T-helper 2 cell treated with Interferon-gamma antibody and Interleukin-4, amounts not matched to agents 100 ng/mL and 5 ng/mL, for 36 hours (primary cell): ENCODE measurements around the gene GGPS1. TPM values are rescaled to one million over a fixed set of nuclear protein-coding genes. Genes with fewer than 3 reads are reported as not detected.
"Not testable (repeated sequence)": the region's sequence is repeated elsewhere in the genome, so short reads cannot be mapped to it uniquely, and the experiment has no call there.

ENCODE experiments used
- intact Hi-C: fragments of 100-400 bp; cut with micrococcal nuclease; formaldehyde crosslinking; loops from one replicate; pipeline ENCODE4 v1.15.1; 2023
- total RNA-seq: library from RNA; stranded (reverse); gene quantifications from 2 replicates; pipeline ENCODE4 v1.2.3, GENCODE V29; 2022

Gene GGPS1
- total RNA-seq, 1 donor from 2014 or later = 24.5 TPM

DNA sequence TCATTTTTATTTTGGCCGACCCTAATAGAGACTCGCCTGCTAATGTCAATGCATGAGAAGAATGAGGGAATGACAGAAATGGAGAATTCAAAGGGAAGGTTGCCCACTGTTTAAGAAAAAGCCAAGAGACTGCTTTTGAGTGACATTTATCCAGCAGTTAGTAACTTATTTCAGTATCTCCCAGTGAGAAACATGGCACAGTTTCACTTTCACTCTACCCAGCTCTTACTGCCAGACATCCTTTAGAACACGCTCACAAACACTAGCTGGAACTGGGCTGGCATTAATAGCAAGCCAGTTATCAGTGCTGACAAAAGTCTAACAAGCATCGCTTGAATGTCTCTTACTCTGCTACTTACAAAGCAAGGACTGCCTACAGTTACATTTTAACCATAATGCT, 8.5 kb downstream of the GGPS1 start:
- intact Hi-C loops = loop anchor here (1.0 kb wide), 1 partner anchor 9 kb away; the partner anchor contains the start of genes ARID4B and GGPS1

DNA sequence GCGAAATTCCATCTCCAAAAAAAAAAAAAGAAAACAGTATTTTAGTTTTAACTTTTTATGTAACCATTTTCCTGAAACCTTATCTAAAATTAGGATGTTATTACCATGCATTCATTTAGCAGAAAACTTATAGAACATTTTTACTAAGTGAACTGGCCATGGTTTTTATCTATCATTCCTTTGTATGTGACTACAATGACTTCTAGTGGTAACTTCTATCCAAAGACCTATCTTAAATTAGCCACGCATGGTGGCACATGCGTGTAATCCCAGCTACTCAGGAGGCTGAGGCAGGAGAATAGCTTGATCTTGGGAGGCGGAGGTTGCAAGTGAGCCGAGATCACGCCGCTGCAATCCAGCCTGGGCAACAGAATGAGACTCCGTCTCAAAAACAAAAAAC, 11.4 kb downstream of the GGPS1 start:
- intact Hi-C loops = no loop called here

DNA sequence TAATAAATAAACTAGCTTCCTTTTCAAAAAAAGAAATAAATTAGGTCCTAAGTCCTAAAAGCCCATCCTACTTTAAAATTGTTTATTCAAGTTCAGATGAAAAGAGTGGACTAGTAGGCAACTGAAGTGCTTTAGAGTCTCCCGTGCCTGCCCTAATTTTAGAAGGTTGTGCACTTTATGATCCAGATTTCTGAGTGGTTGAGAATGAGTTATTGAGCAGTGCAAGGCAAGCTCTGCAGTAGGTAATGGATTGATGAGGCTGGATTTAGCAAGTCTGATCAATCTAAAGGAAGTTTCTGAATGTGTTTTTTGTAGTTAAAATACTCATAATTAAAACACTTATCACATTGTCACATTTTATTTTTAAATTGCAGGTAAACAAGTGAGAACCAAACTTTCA, 13.0 kb downstream of the GGPS1 start:
- intact Hi-C loops = no loop called here

DNA sequence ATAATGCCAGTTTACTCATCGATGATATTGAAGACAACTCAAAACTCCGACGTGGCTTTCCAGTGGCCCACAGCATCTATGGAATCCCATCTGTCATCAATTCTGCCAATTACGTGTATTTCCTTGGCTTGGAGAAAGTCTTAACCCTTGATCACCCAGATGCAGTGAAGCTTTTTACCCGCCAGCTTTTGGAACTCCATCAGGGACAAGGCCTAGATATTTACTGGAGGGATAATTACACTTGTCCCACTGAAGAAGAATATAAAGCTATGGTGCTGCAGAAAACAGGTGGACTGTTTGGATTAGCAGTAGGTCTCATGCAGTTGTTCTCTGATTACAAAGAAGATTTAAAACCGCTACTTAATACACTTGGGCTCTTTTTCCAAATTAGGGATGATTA, 13.7 kb downstream of the GGPS1 start:
- intact Hi-C loops = no loop called here

DNA sequence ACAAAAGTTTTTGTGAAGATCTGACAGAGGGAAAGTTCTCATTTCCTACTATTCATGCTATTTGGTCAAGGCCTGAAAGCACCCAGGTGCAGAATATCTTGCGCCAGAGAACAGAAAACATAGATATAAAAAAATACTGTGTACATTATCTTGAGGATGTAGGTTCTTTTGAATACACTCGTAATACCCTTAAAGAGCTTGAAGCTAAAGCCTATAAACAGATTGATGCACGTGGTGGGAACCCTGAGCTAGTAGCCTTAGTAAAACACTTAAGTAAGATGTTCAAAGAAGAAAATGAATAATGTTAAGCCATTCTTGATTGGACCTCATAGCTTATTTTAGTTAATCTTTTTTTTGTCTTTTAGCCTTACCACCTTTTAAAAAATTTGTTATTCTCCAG, 14.1 kb downstream of the GGPS1 start:
- intact Hi-C loops = no loop called here

DNA sequence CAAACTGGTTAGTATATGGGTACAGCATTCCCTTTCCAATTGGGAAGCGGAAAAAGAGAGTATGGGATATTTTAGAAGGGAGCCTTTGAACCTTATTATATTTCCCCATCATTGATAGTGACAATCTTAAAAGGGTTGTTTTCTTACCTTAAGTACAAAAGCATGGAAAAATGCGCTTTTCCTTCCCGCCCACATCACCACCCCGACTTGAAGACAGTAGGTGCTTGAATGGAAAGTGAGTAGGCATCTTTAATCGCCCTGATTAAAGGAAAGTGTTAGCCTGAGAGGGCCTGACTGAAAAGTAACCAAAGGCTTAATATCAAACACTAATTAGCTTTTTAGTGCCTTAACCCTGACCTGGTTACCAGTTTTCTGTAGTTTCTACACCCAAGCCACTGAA, 15.4 kb downstream of the GGPS1 start:
- intact Hi-C loops = no loop called here

DNA sequence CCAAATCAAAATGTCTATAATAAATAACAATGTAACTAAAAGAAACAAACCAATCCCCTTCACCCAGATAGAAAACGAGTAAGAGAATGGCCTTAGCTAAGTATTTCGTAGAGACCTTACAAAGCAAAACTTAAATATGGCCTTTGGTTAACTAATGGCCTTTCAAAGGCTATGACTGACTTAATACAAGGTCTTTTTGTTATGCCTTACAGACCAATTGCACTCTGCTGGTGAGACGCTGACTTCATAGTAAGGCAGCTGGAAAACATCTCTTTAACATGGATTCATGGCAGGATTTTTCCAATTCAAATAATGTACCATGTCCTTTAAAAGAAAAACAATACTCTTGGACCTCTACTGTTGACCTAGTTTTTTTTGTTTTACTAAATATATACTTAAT, 23.1 kb downstream of the GGPS1 start:
- intact Hi-C loops = no loop called here

DNA sequence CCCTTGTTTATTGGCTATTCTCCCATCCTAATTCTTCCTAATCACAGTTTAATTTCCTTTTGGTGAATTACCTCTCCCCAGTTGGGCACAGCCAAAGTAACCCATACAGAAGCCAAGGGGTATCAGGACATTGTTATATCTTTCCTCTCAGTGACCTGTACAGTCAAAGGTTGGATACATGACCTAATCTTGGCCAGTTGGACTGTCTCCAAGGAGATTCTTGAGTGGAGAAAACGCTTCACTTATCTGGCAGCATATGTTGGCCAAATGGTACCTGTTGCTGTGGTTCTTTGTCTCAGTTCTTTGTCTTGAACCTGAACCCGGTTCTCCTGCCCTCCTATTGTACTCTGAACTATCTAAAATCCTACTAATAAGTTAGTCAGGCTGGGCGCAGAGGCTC, 23.5 kb downstream of the GGPS1 start:
- intact Hi-C loops = no loop called here

DNA sequence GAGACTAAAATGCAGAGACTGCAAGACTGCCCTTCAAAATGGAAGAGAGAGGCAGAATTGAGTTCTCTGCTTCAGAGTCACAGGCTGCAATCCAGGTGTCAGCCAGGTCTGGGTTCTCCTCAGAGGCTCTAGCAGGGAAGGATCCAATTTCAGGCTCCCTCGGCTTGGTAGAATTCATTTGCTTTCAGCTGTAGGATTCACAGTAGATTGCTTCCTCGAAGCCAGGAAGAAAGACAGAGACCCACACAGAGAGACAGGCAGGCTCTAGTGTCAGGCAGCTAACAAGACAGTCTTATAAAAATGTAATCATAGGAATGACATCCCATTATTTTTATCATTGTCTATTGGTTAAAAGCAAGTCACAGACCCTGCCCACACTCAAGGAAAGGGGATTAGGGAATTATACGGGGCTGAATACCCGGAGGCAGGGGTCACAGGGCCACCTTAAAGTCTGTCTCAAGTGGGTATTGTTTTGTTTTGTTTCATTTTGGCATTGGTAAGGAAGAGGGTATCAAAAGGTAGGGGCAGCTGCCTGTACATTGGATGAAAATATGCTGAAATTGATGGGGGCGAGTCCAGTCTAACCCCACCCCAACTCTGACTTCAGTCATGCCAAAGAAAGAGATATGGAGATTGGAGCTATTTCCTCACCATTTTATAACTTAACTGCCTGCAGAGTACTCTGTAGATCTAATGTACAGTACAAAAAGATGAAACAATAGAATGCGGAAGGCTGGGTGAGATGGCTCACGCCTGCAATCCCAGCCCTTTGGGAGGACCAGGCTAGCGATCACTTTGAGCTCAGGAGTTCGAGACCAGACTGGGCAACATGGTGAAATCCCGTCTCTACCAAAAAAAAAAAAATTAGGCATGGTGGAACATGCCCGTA, 29.4 kb downstream of the GGPS1 start:
- intact Hi-C loops = no loop called here

DNA sequence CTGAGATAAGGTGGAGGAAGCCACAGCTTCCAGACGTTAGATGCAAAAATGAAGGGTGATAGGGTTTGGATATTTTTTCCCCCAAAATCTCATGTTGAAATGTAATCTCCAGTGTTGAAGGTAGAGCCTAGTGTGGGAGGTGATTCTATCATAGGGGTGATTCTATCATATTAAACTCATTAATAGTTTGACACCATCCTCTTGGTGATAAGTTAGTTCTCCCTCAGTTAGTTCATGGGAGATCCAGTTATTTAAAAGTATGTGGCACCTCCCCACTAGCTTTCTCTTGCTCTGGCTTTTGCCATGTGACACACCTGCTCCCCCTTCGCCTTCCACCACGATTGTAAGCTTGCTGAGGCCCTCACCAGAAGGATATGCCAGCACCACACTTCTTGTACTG, 30.5 kb downstream of the GGPS1 start:
- intact Hi-C loops = no loop called here

DNA sequence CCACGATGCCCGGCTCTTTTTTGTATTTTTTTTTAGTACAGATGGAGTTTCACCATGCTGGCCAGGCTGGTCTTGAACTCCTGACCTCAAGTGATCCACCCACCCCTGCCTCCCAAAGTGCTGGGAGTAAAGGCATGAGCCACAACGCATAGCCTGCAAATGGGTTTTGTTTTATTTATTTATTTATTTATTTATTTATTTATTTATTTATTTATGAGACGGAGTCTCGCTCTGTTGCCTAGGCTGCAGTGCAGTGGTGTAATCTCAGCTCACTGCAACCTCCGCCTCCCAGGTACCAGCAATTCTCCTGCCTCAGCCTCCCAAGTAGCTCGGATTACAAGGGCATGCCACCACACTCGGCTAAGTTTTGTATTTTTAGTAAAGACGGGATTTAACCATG, 35.8 kb downstream of the GGPS1 start:
- intact Hi-C loops = not testable (repeated sequence)

DNA sequence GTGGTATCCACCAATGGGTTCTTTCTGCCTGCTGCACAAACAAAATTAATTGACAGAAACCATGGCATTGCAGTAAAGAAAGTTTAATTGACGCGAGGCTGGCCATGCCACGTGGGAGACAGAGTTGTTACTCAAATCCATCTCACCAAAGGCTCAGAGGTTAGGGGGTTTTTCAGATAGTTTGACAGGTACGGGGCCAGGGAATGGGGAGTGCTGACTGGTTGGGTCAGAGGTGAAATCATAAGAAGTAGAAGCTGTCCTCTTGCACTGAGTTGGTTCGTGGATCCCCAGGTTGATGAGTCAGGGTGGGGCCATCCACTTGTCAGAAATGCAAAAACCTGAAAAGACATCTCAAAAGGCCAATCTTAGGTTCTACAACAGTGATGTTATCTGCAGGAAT, 37.9 kb downstream of the GGPS1 start:
- intact Hi-C loops = no loop called here

DNA sequence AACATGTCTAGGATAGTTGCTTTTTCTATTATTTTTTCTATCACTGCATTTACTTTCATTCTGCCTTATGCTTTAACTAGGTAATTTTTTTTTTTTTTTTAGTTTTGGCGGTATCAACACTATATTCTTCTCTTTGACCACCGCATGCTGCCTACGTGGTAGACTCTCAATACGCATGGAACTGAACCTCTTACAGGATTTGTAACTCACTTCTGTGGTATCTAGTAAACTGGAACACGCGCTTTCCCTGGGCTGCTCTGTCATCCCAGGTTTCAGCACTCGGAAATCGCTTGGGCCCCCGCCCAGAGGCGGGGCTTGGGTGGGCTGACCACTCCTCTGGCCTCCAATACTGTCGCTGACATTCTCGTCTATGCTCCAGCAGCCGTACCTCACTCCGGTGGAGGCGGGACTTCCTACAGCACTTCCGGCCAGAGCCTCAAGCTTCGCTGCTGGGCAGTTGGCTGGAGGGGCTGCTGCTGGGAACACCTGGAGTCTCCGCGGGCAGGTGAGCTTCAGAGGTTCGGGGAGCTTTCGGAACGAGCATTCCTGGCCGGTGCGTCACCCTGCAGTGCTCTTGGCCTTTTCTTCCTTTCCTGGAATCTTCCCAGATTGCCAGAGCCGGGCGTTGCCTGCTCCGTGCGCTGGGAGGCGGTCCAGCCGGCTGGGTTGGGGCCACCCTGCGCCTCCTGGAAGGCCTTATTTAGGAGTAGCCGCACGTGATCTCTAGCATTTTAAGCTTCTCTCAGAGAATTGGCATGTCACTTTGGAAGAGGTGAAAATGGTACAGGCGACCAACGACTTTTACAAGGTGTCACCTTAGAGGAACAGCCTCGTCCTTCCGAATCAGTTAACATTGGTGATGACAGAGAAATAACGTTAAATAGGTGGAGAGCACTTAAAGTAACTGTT, 38.9 kb downstream of the GGPS1 start, which contains the start of gene TBCE:
TBCE (plus strand) TSS at position 428 of the 909 bp plus-strand sequence. CDS start 12,623 bp downstream, outside the sequence.
- intact Hi-C loops = loop anchor here (1.0 kb wide), 3 partner anchors 39 to 206 kb away; partner anchors contain the start of genes ARID4B, B3GALNT2, GGPS1 and RBM34

DNA sequence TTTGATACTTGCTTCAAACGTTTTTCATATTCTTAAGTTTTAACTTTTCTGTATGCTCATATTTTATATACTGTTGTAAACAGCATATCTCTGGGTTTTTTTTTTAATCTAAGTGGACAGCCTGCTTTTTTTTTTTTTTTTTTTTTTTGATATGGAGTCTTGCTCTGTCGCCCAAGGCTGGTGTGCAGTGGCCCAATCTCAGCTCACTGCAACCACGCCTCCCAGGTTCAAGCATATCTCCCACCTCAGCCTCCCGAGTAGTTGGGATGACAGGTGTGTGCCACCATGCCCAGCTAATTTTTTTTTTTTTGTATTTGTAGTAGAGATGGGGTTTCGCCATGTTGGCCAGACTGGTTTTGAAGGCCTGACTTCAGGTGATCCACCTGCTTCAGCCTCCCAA, 40.1 kb downstream of the GGPS1 start:
- intact Hi-C loops = no loop called here

DNA sequence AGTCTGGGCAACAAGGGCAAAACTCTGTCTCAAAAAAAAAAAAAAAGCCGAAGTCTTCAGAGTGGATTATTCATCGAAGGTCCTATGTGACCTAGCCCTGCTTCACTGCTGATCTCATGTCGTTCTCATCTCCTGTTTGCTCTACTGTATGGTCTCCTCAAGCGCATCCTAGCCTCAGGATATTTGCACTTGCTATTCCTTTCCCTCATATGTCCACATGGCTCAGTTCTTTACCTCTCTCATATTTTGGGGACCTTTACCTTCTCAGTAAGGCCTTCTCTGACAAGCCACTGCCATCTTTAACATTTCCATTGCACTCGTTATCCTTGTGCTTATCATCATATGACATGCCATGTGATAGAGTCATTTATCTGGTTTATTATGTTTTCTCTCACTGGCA, 41.4 kb downstream of the GGPS1 start:
- intact Hi-C loops = no loop called here

DNA sequence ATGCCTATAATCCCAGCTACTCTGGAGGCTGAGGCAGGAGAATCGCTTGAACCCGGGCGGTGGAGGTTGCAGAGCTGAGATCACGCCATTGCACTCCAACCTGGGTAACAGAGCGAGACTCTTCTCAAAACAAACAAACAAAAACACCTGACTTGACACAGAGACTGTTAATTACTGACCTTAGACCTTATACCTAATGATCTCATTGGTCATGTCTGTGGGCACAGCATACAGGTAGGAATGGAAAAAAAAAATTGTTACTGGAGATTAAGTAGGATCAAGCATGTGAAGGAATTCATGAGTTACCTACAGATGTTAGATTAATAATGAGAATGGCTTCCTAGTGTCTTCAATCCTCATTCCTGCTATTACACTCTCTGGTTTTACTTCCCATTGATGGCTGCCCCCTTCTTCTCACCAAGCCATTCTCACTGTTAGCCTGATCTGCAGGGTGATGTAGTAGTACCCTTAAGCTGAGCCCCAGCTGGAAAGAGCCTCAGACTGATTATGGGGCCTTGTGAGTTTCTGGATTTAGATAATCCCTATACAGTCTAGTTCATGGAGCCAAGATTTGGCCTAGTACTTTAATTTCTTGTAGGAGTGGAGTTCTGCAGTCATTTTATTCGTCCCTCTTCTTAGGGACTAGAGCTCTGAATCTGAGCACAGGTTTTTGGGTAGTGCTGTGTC, 47.7 kb downstream of the GGPS1 start:
- intact Hi-C loops = no loop called here

DNA sequence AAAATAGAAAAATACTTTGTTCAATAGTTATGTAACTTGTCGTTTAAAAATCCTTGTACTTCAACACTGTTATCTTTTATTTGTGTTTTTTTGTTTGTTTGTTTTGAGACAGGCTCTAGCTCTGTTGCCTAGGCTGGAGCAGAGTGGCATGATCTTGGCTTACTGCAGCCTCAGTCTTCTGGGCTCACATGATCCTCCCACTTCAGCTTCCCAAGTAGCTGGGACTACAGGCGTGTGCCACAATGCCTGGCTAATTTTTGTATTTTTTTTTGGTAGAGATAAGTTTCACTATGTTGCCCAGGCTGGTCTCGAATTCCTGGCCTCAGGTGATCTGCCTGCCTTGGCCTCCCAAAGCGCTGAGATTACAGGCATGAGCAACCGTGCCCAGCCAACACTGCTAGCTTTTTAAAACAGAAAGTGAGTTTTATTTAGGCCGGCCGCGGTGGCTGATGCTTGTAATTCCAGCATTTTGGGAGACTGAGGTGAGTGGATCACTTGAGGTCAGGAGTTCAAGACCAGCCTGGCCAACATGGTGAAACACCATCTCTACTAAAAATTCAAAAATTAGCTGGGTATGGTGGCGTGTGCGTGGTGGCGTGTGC, 49.9 kb downstream of the GGPS1 start:
- intact Hi-C loops = not testable (repeated sequence)

DNA sequence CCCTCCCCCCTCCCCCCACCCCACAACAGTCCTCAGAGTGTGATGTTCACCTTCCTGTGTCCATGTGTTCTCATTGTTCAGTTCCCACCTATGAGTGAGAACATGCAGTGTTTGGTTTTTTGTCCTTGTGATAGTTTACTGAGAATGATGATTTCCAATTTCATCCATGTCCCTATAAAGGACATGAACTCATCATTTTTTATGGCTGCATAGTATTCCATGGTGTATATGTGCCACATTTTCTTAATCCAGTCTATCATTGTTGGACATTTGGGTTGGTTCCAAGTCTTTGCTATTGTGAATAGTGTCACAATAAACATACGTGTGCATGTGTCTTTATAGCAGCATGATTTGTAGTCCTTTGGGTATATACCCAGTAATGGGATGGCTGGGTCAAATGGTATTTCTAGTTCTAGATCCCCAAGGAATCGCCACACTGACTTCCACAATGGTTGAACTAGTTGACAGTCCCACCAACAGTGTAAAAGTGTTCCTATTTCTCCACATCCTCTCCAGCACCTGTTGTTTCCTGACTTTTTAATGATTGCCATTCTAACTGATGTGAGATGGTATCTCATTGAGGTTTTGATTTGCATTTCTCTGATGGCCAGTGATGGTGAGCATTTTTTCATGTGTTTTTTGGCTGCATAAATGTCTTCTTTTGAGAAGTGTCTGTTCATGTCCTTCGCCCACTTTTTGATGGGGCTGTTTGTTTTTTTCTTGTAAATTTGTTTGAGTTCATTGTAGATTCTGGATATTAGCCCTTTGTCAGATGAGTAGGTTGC, 53.8 kb downstream of the GGPS1 start:
- intact Hi-C loops = not testable (repeated sequence)

DNA sequence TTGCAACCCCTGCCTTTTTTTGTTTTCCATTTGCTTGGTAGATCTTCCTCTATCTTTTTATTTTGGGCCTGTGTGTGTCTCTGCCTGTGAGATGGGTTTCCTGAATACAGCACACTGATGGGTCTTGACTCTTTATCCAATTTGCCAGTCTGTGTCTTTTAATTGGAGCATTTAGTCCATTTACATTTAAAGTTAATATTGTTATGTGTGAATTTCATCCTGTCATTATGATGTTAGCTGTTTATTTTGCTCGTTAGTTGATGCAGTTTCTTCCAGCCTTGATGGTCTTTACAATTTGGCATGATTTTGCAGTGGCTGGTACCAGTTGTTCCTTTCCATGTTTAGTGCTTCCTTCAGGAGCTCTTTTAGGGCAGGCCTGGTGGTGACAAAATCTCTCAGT, 57.3 kb downstream of the GGPS1 start:
- intact Hi-C loops = not testable (repeated sequence)

DNA sequence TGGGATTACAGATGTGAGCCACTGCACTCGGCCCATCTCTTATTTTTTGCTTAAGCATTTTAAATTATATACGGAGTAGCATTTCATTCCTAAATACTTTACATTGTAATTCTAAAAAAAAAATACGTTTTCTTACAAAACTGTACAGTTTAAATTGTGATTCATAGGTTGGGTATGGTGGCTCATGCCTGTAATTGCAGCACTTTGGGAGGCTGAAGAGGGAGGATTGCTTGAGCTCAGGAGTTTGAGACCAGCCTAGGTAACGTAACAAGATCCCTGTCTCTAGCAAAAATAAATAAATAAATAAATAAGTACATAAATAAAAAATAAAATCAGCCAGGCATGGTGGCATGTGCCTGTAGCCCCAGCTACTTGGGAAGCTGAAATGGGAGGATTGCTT, 63.5 kb downstream of the GGPS1 start:
- intact Hi-C loops = no loop called here
